ENCODE results near the gene PTGDR2. TPM values are rescaled to one million over a fixed set of nuclear protein-coding genes. Genes with fewer than 3 reads are reported as not detected.

PTGDR2 gene
- total RNA-seq, 1 experiment from 2014 or later: 0.12 TPM

DNA sequence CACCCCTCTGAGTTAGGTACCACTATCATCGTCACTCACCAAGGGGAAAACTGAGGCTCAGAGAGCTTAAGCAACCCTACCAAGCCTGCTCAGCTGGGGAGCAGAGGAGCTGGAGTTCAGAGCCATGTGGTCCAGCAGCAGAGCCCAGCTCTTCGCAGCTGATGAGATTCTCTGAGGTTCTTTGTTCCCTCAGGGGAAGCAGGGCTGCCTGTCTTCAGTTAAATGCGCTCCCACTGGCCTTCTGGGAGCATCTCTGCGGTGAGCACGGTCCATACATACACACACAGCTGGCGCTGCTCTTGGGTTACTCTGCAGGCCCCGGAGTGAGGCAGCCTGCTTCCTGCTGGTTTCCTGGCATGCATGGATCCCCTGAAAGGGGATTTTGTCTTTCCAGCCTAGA is 5.2 kb upstream of the PTGDR2 start:
- intact Hi-C loops (cut with micrococcal nuclease): no loop called here

More for the DNA sequence above, 5.2 kb upstream of the PTGDR2 start:
- Histone ChIP-seq H3K27ac (ENCODE audit: low read depth, low read length) (no peak overlapping the region), H2AFZ (ENCODE audit: low read depth, low read length, poor library complexity, severe bottlenecking) (no peak overlapping the region), H3K27me3 (ENCODE audit: insufficient read depth, low read length) (0 out of 2 replicates have a peak, but pooled peaks cover 4% of the 10 kb centered on the region), H3K9ac (ENCODE audit: low read length) (no peak overlapping the region), H3K79me2 (ENCODE audit: insufficient read depth, low read length) (no peaks in the 10 kb centered on the region), H3K4me1 (ENCODE audit: control insufficient read depth in 1 of 2, insufficient read depth in 2 of 2, low read length in 2 of 2) (no peaks in the 10 kb centered on the region), H3K36me3 (ENCODE audit: control insufficient read depth in 1 of 2, insufficient read depth in 2 of 2, low read length in 2 of 2) (no peaks in the 10 kb centered on the region), H3K4me2 (ENCODE audit: low read length) (no peak overlapping the region), H3K4me3 (replicated peaks in 1 of 2; ENCODE audit: low read depth in 1 of 2, low read length in 2 of 2) (no peak overlapping the region), H3K9me3 (ENCODE audit: control insufficient read depth in 1 of 2, insufficient read depth in 1 of 2, low read depth in 1 of 2, low read length in 2 of 2) (no peaks in the 10 kb centered on the region), H3K9me2 (ENCODE audit: insufficient read depth) (no peaks in the 10 kb centered on the region), H4K20me1 (ENCODE audit: insufficient read depth) (no peaks in the 10 kb centered on the region)
- no TSS peak for BruUV-seq (replicated peaks)
- CTCF ChIA-PET: no interaction called here
- DNase-seq (ENCODE audit: low read depth, low spot score): no peak
- TF ChIP-seq FOSL1 (IDR thresholded peaks at IDR 0.05; ENCODE audit: low read depth) (no peak), ZFX (IDR thresholded peaks at IDR 0.05) (no peak), POLR2A (IDR thresholded peaks at IDR 0.05; ENCODE audit: borderline replicate concordance, extremely low read depth, insufficient read depth, insufficient read length) (no peak), EGR1 (IDR thresholded peaks at IDR 0.05; ENCODE audit: low read depth) (no peak), JUND (IDR thresholded peaks at IDR 0.05) (no peak), ELF1 (IDR thresholded peaks at IDR 0.05; ENCODE audit: borderline replicate concordance, low read depth) (no peak), POLR2AphosphoS5 (IDR thresholded peaks at IDR 0.05; ENCODE audit: low read depth, low read length) (no peak), YY1 (IDR thresholded peaks at IDR 0.05; ENCODE audit: extremely low read depth, insufficient replicate concordance, low read depth, low read length) (no peak), EZH2phosphoT487 (IDR thresholded peaks at IDR 0.05; ENCODE audit: borderline replicate concordance) (no peak), ZNF274 (IDR thresholded peaks at IDR 0.05; ENCODE audit: low read depth, low read length) (no peak), SRF (IDR thresholded peaks at IDR 0.05; ENCODE audit: low read depth) (no peak), TCF7L2 (IDR thresholded peaks at IDR 0.05; ENCODE audit: borderline replicate concordance, extremely low read depth, insufficient read depth, insufficient read length) (no peak), CBX3 (IDR thresholded peaks at IDR 0.05; ENCODE audit: low read depth) (no peak), EZH2 (IDR thresholded peaks at IDR 0.05) (no peak)
- TF ChIP-seq, protein P1, sequence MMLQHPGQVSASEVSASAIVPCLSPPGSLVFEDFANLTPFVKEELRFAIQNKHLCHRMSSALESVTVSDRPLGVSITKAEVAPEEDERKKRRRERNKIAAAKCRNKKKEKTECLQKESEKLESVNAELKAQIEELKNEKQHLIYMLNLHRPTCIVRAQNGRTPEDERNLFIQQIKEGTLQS (IDR thresholded peaks at IDR 0.05): no peak
- TF ChIP-seq, protein P2, sequence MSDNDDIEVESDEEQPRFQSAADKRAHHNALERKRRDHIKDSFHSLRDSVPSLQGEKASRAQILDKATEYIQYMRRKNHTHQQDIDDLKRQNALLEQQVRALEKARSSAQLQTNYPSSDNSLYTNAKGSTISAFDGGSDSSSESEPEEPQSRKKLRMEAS (IDR thresholded peaks at IDR 0.05): no peak
- TF ChIP-seq, protein P3, sequence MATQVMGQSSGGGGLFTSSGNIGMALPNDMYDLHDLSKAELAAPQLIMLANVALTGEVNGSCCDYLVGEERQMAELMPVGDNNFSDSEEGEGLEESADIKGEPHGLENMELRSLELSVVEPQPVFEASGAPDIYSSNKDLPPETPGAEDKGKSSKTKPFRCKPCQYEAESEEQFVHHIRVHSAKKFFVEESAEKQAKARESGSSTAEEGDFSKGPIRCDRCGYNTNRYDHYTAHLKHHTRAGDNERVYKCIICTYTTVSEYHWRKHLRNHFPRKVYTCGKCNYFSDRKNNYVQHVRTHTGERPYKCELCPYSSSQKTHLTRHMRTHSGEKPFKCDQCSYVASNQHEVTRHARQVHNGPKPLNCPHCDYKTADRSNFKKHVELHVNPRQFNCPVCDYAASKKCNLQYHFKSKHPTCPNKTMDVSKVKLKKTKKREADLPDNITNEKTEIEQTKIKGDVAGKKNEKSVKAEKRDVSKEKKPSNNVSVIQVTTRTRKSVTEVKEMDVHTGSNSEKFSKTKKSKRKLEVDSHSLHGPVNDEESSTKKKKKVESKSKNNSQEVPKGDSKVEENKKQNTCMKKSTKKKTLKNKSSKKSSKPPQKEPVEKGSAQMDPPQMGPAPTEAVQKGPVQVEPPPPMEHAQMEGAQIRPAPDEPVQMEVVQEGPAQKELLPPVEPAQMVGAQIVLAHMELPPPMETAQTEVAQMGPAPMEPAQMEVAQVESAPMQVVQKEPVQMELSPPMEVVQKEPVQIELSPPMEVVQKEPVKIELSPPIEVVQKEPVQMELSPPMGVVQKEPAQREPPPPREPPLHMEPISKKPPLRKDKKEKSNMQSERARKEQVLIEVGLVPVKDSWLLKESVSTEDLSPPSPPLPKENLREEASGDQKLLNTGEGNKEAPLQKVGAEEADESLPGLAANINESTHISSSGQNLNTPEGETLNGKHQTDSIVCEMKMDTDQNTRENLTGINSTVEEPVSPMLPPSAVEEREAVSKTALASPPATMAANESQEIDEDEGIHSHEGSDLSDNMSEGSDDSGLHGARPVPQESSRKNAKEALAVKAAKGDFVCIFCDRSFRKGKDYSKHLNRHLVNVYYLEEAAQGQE (IDR thresholded peaks at IDR 0.05; ENCODE audit: low read depth): no peak
- POLR2A ChIA-PET: no interaction called here
- no peak for ATAC-seq
- RAD21 ChIA-PET (ENCODE audit: low non-redundant PET in 1 of 2, low total read pairs in 2 of 2, uncharacterized antibody in 2 of 2, unreplicated experiment in 2 of 2): no interaction called here

All from HCT116 (cell line).